ENCODE data around the gene RFX3.

DNA sequence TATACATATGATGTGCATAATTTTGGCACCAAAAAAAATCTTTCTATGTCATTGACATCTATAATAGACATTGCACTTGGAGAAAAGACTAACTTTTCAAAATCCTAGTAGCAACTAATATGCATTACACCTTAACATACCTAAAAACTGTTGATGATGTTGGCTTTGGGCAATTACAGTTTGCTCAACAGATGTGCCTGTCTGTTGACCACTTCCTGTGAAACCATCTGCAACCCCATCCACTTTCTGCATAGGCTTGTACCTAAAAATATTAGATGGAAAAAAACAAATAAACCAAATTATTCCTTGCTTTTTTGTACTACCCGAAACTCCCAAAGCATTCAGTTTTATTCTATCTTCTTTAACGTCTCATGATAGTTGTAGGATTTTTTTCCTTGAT lies 248.6 kb downstream of the RFX3 start:
- TF ChIP-seq CTCF (IDR thresholded peaks at IDR 0.05), result no peak
- no peak for TF ChIP-seq POLR2A (IDR thresholded peaks at IDR 0.05)
- no peak for TF ChIP-seq POLR2AphosphoS5 (IDR thresholded peaks at IDR 0.05)
